GM12875 (cell line): ENCODE data around the gene GPM6B.

Source experiments
- H3K4me3 ChIP-seq: one replicate; pipeline ENCODE4 v1.5.1; 2011; ENCODE audit warnings: low read depth, low read length, control low read depth
- CTCF ChIP-seq: IDR thresholded peaks from 2 replicates; pipeline ENCODE4 v1.5.1; 2011; ENCODE audit warnings: low read depth, mild to moderate bottlenecking, control low read depth, inconsistent platforms, low read length, moderate library complexity, borderline replicate concordance; ENCODE audit not compliant: insufficient read depth

The GPM6B gene

GRCh38 chrX:13805241-13805640 is 11.7 kb downstream of the GPM6B start:
- H3K4me3 ChIP-seq: no peak overlapping the region
- TF ChIP-seq CTCF: no peak

GRCh38 chrX:13803116-13803515 is 13.8 kb downstream of the GPM6B start:
- no peak for TF ChIP-seq CTCF
- no peak overlapping the region for H3K4me3 ChIP-seq

GRCh38 chrX:13798184-13798583 is 18.7 kb downstream of the GPM6B start:
- no peak overlapping the region for H3K4me3 ChIP-seq
- TF ChIP-seq CTCF: no peak

GRCh38 chrX:13797512-13797911 is 19.4 kb downstream of the GPM6B start:
- TF ChIP-seq CTCF: no peak
- no peak overlapping the region for H3K4me3 ChIP-seq

GRCh38 chrX:13794417-13794816 is 22.5 kb downstream of the GPM6B start:
- no peak for TF ChIP-seq CTCF
- no peak overlapping the region for H3K4me3 ChIP-seq

GRCh38 chrX:13793897-13794296 is 23.0 kb downstream of the GPM6B start:
- no peak for TF ChIP-seq CTCF
- H3K4me3 ChIP-seq: no peak overlapping the region

GRCh38 chrX:13791559-13791958 is 25.3 kb downstream of the GPM6B start:
- TF ChIP-seq CTCF: no peak
- no peak overlapping the region for H3K4me3 ChIP-seq
